ENCODE data around the gene ADM2. TPM values are rescaled to one million over a fixed set of nuclear protein-coding genes. Genes with fewer than 3 reads are reported as not detected.
A peak's percentile ranks its signal among the peaks of the same experiment; 100 is the strongest.

Gene ADM2
- total RNA-seq, 1 donor: 9.4 TPM

DNA sequence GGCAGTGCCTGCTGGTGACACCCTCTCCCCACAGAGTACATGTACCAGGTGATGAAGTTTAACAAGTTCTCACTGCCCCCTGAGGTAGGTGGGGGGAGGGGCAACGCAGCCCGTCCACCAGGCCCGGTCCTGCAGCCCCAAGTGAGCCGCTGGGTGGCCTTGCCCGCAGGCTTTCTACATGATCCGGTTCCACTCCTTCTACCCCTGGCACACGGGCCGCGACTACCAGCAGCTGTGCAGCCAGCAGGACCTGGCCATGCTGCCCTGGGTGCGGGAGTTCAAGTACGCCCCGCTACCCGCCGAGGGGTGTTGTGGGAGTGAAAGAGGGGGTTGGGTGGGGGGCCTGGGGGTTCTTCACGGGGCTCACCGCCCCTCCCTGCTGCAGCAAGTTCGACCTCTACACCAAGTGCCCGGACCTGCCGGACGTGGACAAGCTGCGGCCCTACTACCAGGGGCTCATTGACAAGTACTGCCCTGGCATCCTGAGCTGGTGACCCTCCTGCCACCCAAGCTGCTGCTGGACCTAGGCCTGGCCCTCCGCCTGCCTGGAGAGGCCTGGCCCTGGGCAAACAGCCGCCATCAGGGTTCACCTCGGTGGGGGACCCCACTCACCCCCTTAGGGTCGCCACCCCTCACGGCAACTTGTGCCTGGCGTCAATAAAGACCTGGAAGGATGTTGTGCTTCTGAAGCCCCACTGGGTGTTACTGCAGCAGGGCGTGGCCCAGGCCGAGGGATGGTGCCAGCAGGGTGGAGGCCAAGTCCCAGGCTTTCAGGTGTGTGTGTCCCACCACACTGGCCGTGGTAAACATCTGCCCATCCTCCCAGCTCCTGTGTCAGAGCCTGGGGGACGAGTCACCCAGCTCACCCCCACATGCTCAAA, 8.3 kb downstream of the ADM2 start:
- H3K9me3 ChIP-seq (ENCODE audit: low read depth, low read length): no peaks in the 10 kb centered on the region
- H3K4me2 ChIP-seq (ENCODE audit: insufficient read depth, low read length): no peak overlapping the region
- no peaks in the 10 kb centered on the region for H3K79me2 ChIP-seq (ENCODE audit: insufficient read depth, low read length)
- no peak overlapping the region for H3K27ac ChIP-seq (ENCODE audit: low read depth, low read length)
- H2AFZ ChIP-seq (ENCODE audit: low read length): no peak overlapping the region
- no peaks in the 10 kb centered on the region for H3K36me3 ChIP-seq (ENCODE audit: insufficient read depth, low read length)
- TF ChIP-seq, protein P1, sequence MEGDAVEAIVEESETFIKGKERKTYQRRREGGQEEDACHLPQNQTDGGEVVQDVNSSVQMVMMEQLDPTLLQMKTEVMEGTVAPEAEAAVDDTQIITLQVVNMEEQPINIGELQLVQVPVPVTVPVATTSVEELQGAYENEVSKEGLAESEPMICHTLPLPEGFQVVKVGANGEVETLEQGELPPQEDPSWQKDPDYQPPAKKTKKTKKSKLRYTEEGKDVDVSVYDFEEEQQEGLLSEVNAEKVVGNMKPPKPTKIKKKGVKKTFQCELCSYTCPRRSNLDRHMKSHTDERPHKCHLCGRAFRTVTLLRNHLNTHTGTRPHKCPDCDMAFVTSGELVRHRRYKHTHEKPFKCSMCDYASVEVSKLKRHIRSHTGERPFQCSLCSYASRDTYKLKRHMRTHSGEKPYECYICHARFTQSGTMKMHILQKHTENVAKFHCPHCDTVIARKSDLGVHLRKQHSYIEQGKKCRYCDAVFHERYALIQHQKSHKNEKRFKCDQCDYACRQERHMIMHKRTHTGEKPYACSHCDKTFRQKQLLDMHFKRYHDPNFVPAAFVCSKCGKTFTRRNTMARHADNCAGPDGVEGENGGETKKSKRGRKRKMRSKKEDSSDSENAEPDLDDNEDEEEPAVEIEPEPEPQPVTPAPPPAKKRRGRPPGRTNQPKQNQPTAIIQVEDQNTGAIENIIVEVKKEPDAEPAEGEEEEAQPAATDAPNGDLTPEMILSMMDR (IDR thresholded peaks at IDR 0.05; ENCODE audit: extremely low read depth, low read depth, low read length): no peak
- H3K4me1 ChIP-seq (ENCODE audit: insufficient read depth, low read length): no peaks in the 10 kb centered on the region
- H4K20me1 ChIP-seq (ENCODE audit: insufficient read depth, low read length): no peaks in the 10 kb centered on the region
- no peaks in the 10 kb centered on the region for H3K27me3 ChIP-seq (ENCODE audit: insufficient read depth, low read length)
- H3K4me3 ChIP-seq (ENCODE audit: insufficient read depth, low read length): no peak overlapping the region
- peak; percentile 81 for DNase-seq (ENCODE audit: insufficient read length, low spot score, missing footprints)

- Histone ChIP-seq H4K20me1 (ENCODE audit: insufficient read depth, low read length) (no peaks in the 10 kb centered on the region), H3K4me1 (ENCODE audit: insufficient read depth, low read length) (no peaks in the 10 kb centered on the region), H3K27me3 (ENCODE audit: insufficient read depth, low read length) (no peaks in the 10 kb centered on the region), H3K36me3 (ENCODE audit: insufficient read depth, low read length) (no peaks in the 10 kb centered on the region), H3K4me3 (ENCODE audit: insufficient read depth, low read length) (no peak overlapping the region), H3K4me2 (ENCODE audit: insufficient read depth, low read length) (no peak overlapping the region), H2AFZ (ENCODE audit: low read length) (no peak overlapping the region), H3K79me2 (ENCODE audit: insufficient read depth, low read length) (no peaks in the 10 kb centered on the region), H3K9me3 (ENCODE audit: low read depth, low read length) (no peaks in the 10 kb centered on the region), H3K27ac (ENCODE audit: low read depth, low read length) (no peak overlapping the region)
- peak; percentile 62 for DNase-seq (ENCODE audit: insufficient read length, low spot score, missing footprints)
- TF ChIP-seq, protein P1 (IDR thresholded peaks at IDR 0.05; ENCODE audit: extremely low read depth, low read depth, low read length): no peak
Measured at GRCh38 chr22:50490531-50491308, 9.4 kb downstream of the ADM2 start.

- no peak overlapping the region for H3K27ac ChIP-seq (ENCODE audit: low read depth, low read length)
- H2AFZ ChIP-seq (ENCODE audit: low read length): no peak overlapping the region
- no peak overlapping the region for H3K4me2 ChIP-seq (ENCODE audit: insufficient read depth, low read length)
- no peak for DNase-seq (ENCODE audit: insufficient read length, low spot score, missing footprints)
- no peaks in the 10 kb centered on the region for H3K4me1 ChIP-seq (ENCODE audit: insufficient read depth, low read length)
- TF ChIP-seq, protein P1 (IDR thresholded peaks at IDR 0.05; ENCODE audit: extremely low read depth, low read depth, low read length): no peak
- no peaks in the 10 kb centered on the region for H3K27me3 ChIP-seq (ENCODE audit: insufficient read depth, low read length)
- H3K79me2 ChIP-seq (ENCODE audit: insufficient read depth, low read length): no peaks in the 10 kb centered on the region
- H3K9me3 ChIP-seq (ENCODE audit: low read depth, low read length): no peaks in the 10 kb centered on the region
- H3K4me3 ChIP-seq (ENCODE audit: insufficient read depth, low read length): no peak overlapping the region
- peaks cover 2% of the 10 kb centered on the region for H4K20me1 ChIP-seq (ENCODE audit: insufficient read depth, low read length)
- no peaks in the 10 kb centered on the region for H3K36me3 ChIP-seq (ENCODE audit: insufficient read depth, low read length)
Measured at GRCh38 chr22:50497093-50497492, 15.8 kb downstream of the ADM2 start.
